ENCODE data around the gene C5orf58. TPM values are rescaled to one million over a fixed set of nuclear protein-coding genes. Genes with fewer than 3 reads are reported as not detected.

Gene C5orf58
- total RNA-seq, 1 donor from 2014 or later: not detected

DNA sequence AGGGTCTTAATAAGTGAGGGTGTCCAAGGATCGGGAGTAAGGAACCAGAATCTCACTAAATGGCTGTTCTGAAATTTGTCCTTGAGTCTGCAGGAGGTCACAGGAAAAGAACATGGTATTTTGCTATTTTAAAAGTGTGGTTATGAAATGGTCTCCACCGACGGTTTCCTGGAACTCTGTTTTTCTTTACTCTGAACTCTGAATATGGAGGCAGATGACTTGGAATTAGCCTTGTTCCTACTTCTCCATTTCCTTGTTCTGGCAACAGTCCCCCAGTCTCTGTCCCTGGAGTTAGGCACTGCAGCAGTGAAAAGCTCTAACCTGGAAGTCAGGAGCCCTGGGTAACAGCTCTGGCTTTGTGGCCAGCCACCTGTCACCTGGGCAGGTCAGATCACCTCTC is 46.6 kb upstream of the C5orf58 start:
- Histone ChIP-seq H3K9me3 (ENCODE audit: low read depth) (no peaks in the 10 kb centered on the region), H3K27me3 (no peaks in the 10 kb centered on the region), H3K36me3 (no peaks in the 10 kb centered on the region), H2AFZ (replicated peaks) (no peak overlapping the region), H3K4me1 (peaks cover 23% of the 10 kb centered on the region), H3F3A (ENCODE audit: low read depth) (peaks cover 12% of the 10 kb centered on the region), H3K9ac (no peak overlapping the region), H3K4me2 (no peak overlapping the region), H3K4me3 (no peak overlapping the region), H3K27ac (no peak overlapping the region), H4K20me1 (ENCODE audit: low read depth) (no peaks in the 10 kb centered on the region), H3K79me2 (ENCODE audit: low read depth) (no peaks in the 10 kb centered on the region)
- TF ChIP-seq, protein P1, sequence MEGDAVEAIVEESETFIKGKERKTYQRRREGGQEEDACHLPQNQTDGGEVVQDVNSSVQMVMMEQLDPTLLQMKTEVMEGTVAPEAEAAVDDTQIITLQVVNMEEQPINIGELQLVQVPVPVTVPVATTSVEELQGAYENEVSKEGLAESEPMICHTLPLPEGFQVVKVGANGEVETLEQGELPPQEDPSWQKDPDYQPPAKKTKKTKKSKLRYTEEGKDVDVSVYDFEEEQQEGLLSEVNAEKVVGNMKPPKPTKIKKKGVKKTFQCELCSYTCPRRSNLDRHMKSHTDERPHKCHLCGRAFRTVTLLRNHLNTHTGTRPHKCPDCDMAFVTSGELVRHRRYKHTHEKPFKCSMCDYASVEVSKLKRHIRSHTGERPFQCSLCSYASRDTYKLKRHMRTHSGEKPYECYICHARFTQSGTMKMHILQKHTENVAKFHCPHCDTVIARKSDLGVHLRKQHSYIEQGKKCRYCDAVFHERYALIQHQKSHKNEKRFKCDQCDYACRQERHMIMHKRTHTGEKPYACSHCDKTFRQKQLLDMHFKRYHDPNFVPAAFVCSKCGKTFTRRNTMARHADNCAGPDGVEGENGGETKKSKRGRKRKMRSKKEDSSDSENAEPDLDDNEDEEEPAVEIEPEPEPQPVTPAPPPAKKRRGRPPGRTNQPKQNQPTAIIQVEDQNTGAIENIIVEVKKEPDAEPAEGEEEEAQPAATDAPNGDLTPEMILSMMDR (IDR thresholded peaks at IDR 0.05): no peak
- no peak for TF ChIP-seq EZH2 (IDR thresholded peaks at IDR 0.05)
- H3K27me3 Mint-ChIP-seq (ENCODE audit: insufficient read depth, low read depth): peaks cover 8% of the 10 kb centered on the region
- no peak overlapping the region for H3K4me3 Mint-ChIP-seq
- H3K4me1 Mint-ChIP-seq: peaks cover 19% of the 10 kb centered on the region
- H3K27ac Mint-ChIP-seq: no peak overlapping the region
- no peaks in the 10 kb centered on the region for H3K9me3 Mint-ChIP-seq
- DNase-seq (ENCODE audit: low spot score): no peak
- no peaks in the 10 kb centered on the region for H3K36me3 Mint-ChIP-seq

DNA sequence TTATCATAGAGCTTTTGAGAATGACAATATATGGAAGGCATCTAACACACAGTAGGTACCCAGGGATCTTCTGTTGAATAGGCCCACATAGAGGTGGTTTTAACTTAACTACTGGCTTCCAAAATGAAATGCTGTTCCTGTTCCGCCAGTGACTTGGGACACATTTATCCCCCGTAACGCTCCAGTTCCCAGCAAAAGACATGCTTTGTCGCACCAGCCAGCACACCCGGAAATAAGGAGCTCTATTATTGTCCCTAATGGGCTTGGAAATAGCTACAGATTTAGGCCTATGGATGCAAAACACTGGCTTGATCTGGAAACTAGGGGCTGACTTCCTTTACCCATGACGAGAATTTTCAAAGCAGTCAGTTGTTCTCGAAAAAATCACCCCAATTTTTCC is 45.9 kb upstream of the C5orf58 start:
- no peaks in the 10 kb centered on the region for H3K36me3 ChIP-seq
- H3F3A ChIP-seq (ENCODE audit: low read depth): peaks cover 12% of the 10 kb centered on the region
- no peaks in the 10 kb centered on the region for H3K36me3 Mint-ChIP-seq
- no peaks in the 10 kb centered on the region for H3K27me3 ChIP-seq
- no peak overlapping the region for H3K27ac Mint-ChIP-seq
- H3K79me2 ChIP-seq (ENCODE audit: low read depth): no peaks in the 10 kb centered on the region
- H3K27ac ChIP-seq: no peak overlapping the region
- H3K4me2 ChIP-seq: no peak overlapping the region
- peaks cover 6% of the 10 kb centered on the region for H3K27me3 Mint-ChIP-seq (ENCODE audit: insufficient read depth, low read depth)
- no peak for DNase-seq (ENCODE audit: low spot score)
- no peaks in the 10 kb centered on the region for H3K9me3 Mint-ChIP-seq
- H3K4me3 Mint-ChIP-seq: no peak overlapping the region
- TF ChIP-seq EZH2phosphoT487 (IDR thresholded peaks at IDR 0.05): no peak
- TF ChIP-seq, protein P1 (IDR thresholded peaks at IDR 0.05): no peak
- TF ChIP-seq EZH2 (IDR thresholded peaks at IDR 0.05): no peak
- H3K4me3 ChIP-seq: no peak overlapping the region
- no peaks in the 10 kb centered on the region for H4K20me1 ChIP-seq (ENCODE audit: low read depth)
- no peak overlapping the region for H2AFZ ChIP-seq (replicated peaks)
- H3K9ac ChIP-seq: no peak overlapping the region
- H3K9me3 ChIP-seq (ENCODE audit: low read depth): no peaks in the 10 kb centered on the region
- H3K4me1 Mint-ChIP-seq: peaks cover 15% of the 10 kb centered on the region
- peaks cover 19% of the 10 kb centered on the region for H3K4me1 ChIP-seq

DNA sequence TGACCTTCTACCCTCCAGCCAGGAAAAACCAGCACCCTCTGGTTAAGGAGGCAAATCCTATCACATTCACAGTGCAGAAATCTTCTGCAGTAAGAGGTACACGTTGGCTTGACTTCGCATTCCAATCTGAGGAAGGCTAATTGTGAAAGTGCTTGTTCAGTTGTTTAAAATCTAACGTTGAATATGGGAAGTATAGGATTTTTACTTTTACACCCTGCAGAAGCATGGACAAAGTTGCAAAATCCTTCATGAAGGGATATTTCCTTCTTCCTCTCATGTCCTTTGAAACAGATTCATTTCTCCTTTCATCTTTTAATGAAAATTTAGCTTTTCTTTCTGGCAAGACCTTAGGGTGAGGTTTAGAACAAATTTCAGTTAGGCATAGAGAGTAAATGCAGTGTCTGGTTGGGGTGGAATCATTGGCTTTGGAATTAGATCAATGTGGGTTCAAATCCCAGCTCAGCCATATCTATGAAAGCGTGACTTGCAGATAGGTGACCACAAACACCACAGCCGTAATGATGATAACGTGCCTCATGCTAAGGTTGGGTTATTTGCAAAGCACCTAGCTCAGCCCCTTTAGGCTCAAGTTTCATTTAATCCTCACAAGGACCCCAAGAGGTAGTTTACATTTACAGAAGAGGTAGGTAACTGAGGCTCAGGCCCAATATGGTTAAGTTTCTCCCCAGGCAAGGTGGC is 42.2 kb upstream of the C5orf58 start:
- Histone ChIP-seq H3K4me1 (peaks cover 13% of the 10 kb centered on the region), H4K20me1 (ENCODE audit: low read depth) (no peaks in the 10 kb centered on the region), H3K4me2 (no peak overlapping the region), H3K4me3 (no peak overlapping the region), H3F3A (ENCODE audit: low read depth) (peaks cover 3% of the 10 kb centered on the region), H3K9me3 (ENCODE audit: low read depth) (no peaks in the 10 kb centered on the region), H2AFZ (replicated peaks) (no peak overlapping the region), H3K79me2 (ENCODE audit: low read depth) (no peaks in the 10 kb centered on the region), H3K27me3 (no peaks in the 10 kb centered on the region), H3K9ac (no peak overlapping the region), H3K36me3 (no peaks in the 10 kb centered on the region), H3K27ac (no peak overlapping the region)
- Mint-ChIP-seq H3K27me3 (ENCODE audit: insufficient read depth, low read depth) (no peaks in the 10 kb centered on the region), H3K36me3 (no peaks in the 10 kb centered on the region), H3K9me3 (no peaks in the 10 kb centered on the region), H3K4me3 (no peak overlapping the region), H3K4me1 (peaks cover 11% of the 10 kb centered on the region), H3K27ac (no peak overlapping the region)
- no peak for DNase-seq (ENCODE audit: low spot score)
- no peak for TF ChIP-seq EZH2 (IDR thresholded peaks at IDR 0.05)
- TF ChIP-seq EZH2phosphoT487 (IDR thresholded peaks at IDR 0.05): no peak
- TF ChIP-seq, protein P1 (IDR thresholded peaks at IDR 0.05): no peak

Measured in neural progenitor cell (in vitro differentiated cells).